H1 (cell line): Measurements from ENCODE around the gene OSMR. TPM values are rescaled to one million over a fixed set of nuclear protein-coding genes. Genes with fewer than 3 reads are reported as not detected.

Source experiments
- polyA plus RNA-seq, 7 experiments: library from polyadenylated mRNA; depleted of rRNA in 3 of 7; stranded (reverse) in 5 of 7; unstranded in 2 of 7; fragments of >200 nt in 5 of 7; fragments of 200-250 nt in 2 of 7; gene quantifications; 1 replicate in 5 of 7; 2 replicates in 1 of 7; 4 replicates in 1 of 7; pipeline versions ENCODE4 v1.2.1 to v1.2.3, GENCODE V29; 2011 to 2013; ENCODE audit warnings: missing spikeins in 2 of 7, mixed read lengths in 2 of 7
- total RNA-seq: library from RNA; stranded (reverse); fragmentation: NEBNext Ultra II Directional; extraction: Animal tissue kit (Norgen Biotek cat#: 25700); gene quantifications from 2 replicates; pipeline ENCODE4 v1.2.1, GENCODE V29; 2021

OSMR gene
- total and polyA plus RNA-seq, 2 of the 8 experiments (the other 6 are each of a cell fraction or from before 2014, with no cell fraction given), result 2.3 to 2.6 TPM

Other genes with a start within 250 kb of the OSMR start
- gene RICTOR, start 228.4 kb downstream of the OSMR start, total RNA-seq, result 22.6 and 26.6 TPM in 2 replicates
- 4.3 and 5.0 TPM in 2 replicates for gene RICTOR, start 228.4 kb downstream of the OSMR start, polyA plus RNA-seq (2011; rRNA removed)